Activated T-cell treated with anti-CD3 and anti-CD28 coated beads, Interleukin-2, amount 50 U/mL, for 72 hours (primary cell): ENCODE data around the gene IL18. TPM values are rescaled to one million over a fixed set of nuclear protein-coding genes. Genes with fewer than 3 reads are reported as not detected.

ENCODE experiments used
- ATAC-seq, 2 donors: fragments of 150-1000 bp; cut with Tn5 transposase; replicated peaks in 1 of 2; 2 replicates each; pipeline ENCODE4 v1.10.0; 2021; ENCODE audit warnings: moderate library complexity in 2 of 2, mild to moderate bottlenecking in 1 of 2
- DNase-seq, 2 donors: peaks; one replicate each; pipeline ENCODE4 v3.0.0; 2021 to 2022; ENCODE audit warnings: mixed read lengths in 1 of 2
- H3K27ac Mint-ChIP-seq: one replicate; pipeline ENCODE4 v1.8.0; 2022; ENCODE audit warnings: mild to moderate bottlenecking, moderate library complexity, mixed read lengths
- H3K27me3 Mint-ChIP-seq: one replicate; pipeline ENCODE4 v1.8.0; 2022; ENCODE audit warnings: low read depth, mixed read lengths
- H3K36me3 Mint-ChIP-seq, 2 donors: one replicate each; pipeline ENCODE4 v1.8.0; 2022; ENCODE audit warnings: mixed read lengths in 2 of 2, mild to moderate bottlenecking in 1 of 2; ENCODE audit not compliant: insufficient read depth in 2 of 2
- H3K4me1 Mint-ChIP-seq: one replicate; pipeline ENCODE4 v1.8.0; 2022; ENCODE audit warnings: low read depth, mixed read lengths
- H3K4me3 Mint-ChIP-seq, 2 donors: one replicate each; pipeline ENCODE4 v1.8.0; 2022; ENCODE audit warnings: mild to moderate bottlenecking in 2 of 2, mixed read lengths in 2 of 2, moderate library complexity in 2 of 2
- H3K9me3 Mint-ChIP-seq, 2 donors: one replicate each; pipeline ENCODE4 v1.8.0; 2022; ENCODE audit warnings: mixed read lengths in 2 of 2
- total RNA-seq, 2 donors: library from RNA; stranded (reverse); gene quantifications; one replicate each; pipeline ENCODE4 v1.2.3, GENCODE V29; 2022

The IL18 gene
- total RNA-seq, 2 donors from 2014 or later: 0.35 TPM; not detected in 1

DNA sequence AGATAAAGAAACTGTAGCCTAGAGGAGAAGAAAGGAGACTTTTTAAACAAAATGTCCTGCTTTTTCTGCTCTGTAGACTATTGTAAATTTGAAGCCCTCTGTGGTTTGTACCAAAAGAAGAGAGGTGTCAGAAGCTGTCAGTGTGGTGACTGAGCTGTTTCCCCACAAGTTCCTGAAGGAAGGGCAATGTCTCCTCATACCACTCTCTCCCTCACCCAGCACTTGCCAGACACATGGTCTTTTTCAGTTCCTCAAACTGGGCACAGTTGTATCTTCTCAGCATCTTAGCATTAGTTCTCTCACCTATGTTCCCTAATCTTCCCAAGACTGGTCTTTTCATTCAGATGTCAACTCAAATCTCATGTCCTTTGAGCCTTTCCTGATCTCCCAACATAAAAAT is 15.7 kb upstream of the IL18 start:
- DNase-seq (no peak), ATAC-seq (no peak)
- H3K36me3 Mint-ChIP-seq: no peaks in the 10 kb centered on the region
- peaks cover 11% of the 10 kb centered on the region for H3K4me1 Mint-ChIP-seq
- no peaks in the 10 kb centered on the region for H3K9me3 Mint-ChIP-seq
- H3K4me3 Mint-ChIP-seq: no peak overlapping the region
- peaks cover 57% of the 10 kb centered on the region for H3K27me3 Mint-ChIP-seq
- no peak overlapping the region for H3K27ac Mint-ChIP-seq

- DNase-seq (no peak), ATAC-seq (no peak)
- Mint-ChIP-seq H3K9me3 (no peaks in the 10 kb centered on the region), H3K4me1 (peaks cover 13% of the 10 kb centered on the region), H3K4me3 (no peak overlapping the region), H3K27me3 (peaks cover 60% of the 10 kb centered on the region), H3K36me3 (no peaks in the 10 kb centered on the region), H3K27ac (no peak overlapping the region)
Measured at GRCh38 chr11:112178936-112179335, 15.0 kb upstream of the IL18 start.

GRCh38 chr11:112178428-112178827 is 14.5 kb upstream of the IL18 start:
- Mint-ChIP-seq H3K27ac (no peak overlapping the region), H3K4me1 (peaks cover 13% of the 10 kb centered on the region), H3K27me3 (peaks cover 60% of the 10 kb centered on the region), H3K9me3 (no peaks in the 10 kb centered on the region), H3K36me3 (no peaks in the 10 kb centered on the region), H3K4me3 (no peak overlapping the region)
- ATAC-seq (no peak), DNase-seq (no peak)

- peaks cover 60% of the 10 kb centered on the region for H3K27me3 Mint-ChIP-seq
- no peaks in the 10 kb centered on the region for H3K9me3 Mint-ChIP-seq
- no peak overlapping the region for H3K4me3 Mint-ChIP-seq
- no peak overlapping the region for H3K27ac Mint-ChIP-seq
- ATAC-seq (no peak), DNase-seq (no peak)
- no peaks in the 10 kb centered on the region for H3K36me3 Mint-ChIP-seq
- H3K4me1 Mint-ChIP-seq: peaks cover 13% of the 10 kb centered on the region
Measured at GRCh38 chr11:112177589-112177988, 13.7 kb upstream of the IL18 start.

- Mint-ChIP-seq H3K27me3 (peaks cover 60% of the 10 kb centered on the region), H3K36me3 (no peaks in the 10 kb centered on the region)
Measured at GRCh38 chr11:112176077-112176476, 12.2 kb upstream of the IL18 start.

DNA sequence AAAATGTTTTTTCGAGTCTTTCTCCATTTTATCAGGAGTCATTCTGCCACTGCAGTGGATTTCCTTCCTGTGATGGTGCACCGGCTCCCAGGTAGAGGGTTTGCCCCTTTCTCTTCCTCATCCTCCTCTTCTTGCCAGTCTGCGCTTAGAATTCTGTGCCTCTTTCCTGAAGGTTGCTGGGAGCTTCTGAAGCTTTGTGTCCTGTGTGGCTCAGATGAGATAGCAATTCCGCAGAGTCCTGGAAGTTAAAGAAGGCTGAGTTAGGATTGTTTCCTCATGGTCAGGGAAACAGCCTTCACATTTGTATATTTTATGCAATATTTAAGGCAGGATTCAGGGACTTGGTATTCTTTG is 11.7 kb upstream of the IL18 start:
- DNase-seq: no peak
- no peak for ATAC-seq
- H3K9me3 Mint-ChIP-seq: no peaks in the 10 kb centered on the region
- peaks cover 56% of the 10 kb centered on the region for H3K27me3 Mint-ChIP-seq
- H3K36me3 Mint-ChIP-seq: no peaks in the 10 kb centered on the region
- no peak overlapping the region for H3K27ac Mint-ChIP-seq
- H3K4me1 Mint-ChIP-seq: peaks cover 13% of the 10 kb centered on the region
- H3K4me3 Mint-ChIP-seq: peak overlapping the region; percentile 65 to 71

More at GRCh38 chr11:112176077-112176476, 12.2 kb upstream of the IL18 start:
- Mint-ChIP-seq H3K27ac (no peak overlapping the region), H3K4me1 (peaks cover 13% of the 10 kb centered on the region), H3K4me3 (no peak overlapping the region), H3K9me3 (no peaks in the 10 kb centered on the region)
- DNase-seq (no peak), ATAC-seq (no peak)

- Mint-ChIP-seq H3K4me1 (peaks cover 13% of the 10 kb centered on the region), H3K36me3 (no peaks in the 10 kb centered on the region), H3K27me3 (peaks cover 51% of the 10 kb centered on the region), H3K9me3 (no peaks in the 10 kb centered on the region), H3K27ac (no peak within 1 kb of the TSS), H3K4me3 (peak within 1 kb of the TSS; percentile 65 to 71)
- ATAC-seq: peak; percentile 76 to 83
- peak; percentile 40 to 58 for DNase-seq
Measured at GRCh38 chr11:112174789-112175598, 11.1 kb upstream of the IL18 start, which contains the start of gene BCO2. BCO2 (plus strand) TSS chr11:112175512; CDS start chr11:112175602, 90 bp downstream.

DNA sequence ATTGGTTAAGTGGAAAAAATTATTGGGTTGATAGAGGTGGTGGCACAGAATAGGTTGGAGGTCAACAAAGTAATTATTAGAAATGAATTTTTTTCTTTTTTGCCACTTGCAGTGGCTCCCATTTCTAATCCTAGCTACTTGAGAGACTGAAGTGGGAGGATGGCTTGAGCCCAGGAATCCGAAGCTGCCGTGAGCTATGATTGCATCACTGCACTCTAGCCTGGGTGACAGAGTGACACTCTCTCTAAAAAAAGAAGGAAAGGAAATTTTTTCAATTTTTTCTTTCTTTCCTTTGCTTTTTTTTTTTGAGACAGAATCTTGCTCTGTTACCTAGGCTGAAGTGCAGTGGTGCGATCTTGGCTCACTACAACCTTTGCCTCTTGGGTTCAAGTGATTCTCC is 9.3 kb upstream of the IL18 start:
- DNase-seq (no peak), ATAC-seq (no peak)
- H3K9me3 Mint-ChIP-seq: no peaks in the 10 kb centered on the region
- H3K4me1 Mint-ChIP-seq: peaks cover 13% of the 10 kb centered on the region
- H3K36me3 Mint-ChIP-seq: no peaks in the 10 kb centered on the region
- H3K4me3 Mint-ChIP-seq: no peak overlapping the region
- no peak overlapping the region for H3K27ac Mint-ChIP-seq
- peaks cover 33% of the 10 kb centered on the region for H3K27me3 Mint-ChIP-seq

- Mint-ChIP-seq H3K36me3 (no peaks in the 10 kb centered on the region), H3K4me3 (no peak overlapping the region), H3K27ac (no peak overlapping the region), H3K27me3 (peaks cover 32% of the 10 kb centered on the region), H3K4me1 (peaks cover 13% of the 10 kb centered on the region), H3K9me3 (no peaks in the 10 kb centered on the region)
- no peak for ATAC-seq
- no peak for DNase-seq
Measured at GRCh38 chr11:112172362-112172994, 8.6 kb upstream of the IL18 start.

- Mint-ChIP-seq H3K27ac (no peak within 1 kb of the TSS), H3K27me3 (peaks cover 35% of the 10 kb centered on the region), H3K4me1 (peaks cover 8% of the 10 kb centered on the region), H3K36me3 (no peaks in the 10 kb centered on the region), H3K4me3 (no peak within 1 kb of the TSS), H3K9me3 (no peaks in the 10 kb centered on the region)
- no peak for ATAC-seq
- no peak for DNase-seq
Measured at GRCh38 chr11:112167145-112167544, 3.3 kb upstream of the IL18 start, which contains the start of gene TEX12. TEX12 (plus strand) TSS chr11:112167372; CDS start chr11:112169269, 1,897 bp downstream.

DNA sequence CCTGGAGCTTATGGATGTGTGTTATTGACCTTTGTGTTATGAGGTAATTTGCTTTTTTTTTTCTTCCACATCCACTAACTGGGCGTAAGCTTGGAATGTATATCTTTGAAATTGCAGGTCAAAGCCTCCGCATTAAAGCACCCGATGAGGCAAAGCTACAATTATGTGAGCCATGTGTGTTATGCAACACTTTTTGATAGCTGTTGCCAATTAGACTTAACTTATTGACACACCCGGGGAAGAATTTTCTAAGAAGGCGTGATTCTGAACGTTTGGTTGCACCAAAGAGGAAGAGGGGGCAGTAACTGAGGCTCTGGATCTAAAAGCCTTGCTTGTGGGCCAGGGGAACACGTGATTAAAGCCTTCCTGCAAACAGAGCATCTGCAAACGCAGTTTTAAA is 2.7 kb upstream of the IL18 start:
- H3K27me3 Mint-ChIP-seq: peaks cover 39% of the 10 kb centered on the region
- DNase-seq (no peak), ATAC-seq (no peak)
- no peak overlapping the region for H3K27ac Mint-ChIP-seq
- H3K36me3 Mint-ChIP-seq: no peaks in the 10 kb centered on the region
- H3K4me1 Mint-ChIP-seq: peaks cover 8% of the 10 kb centered on the region
- no peak overlapping the region for H3K4me3 Mint-ChIP-seq
- H3K9me3 Mint-ChIP-seq: no peaks in the 10 kb centered on the region

GRCh38 chr11:112165049-112165448 is 1.2 kb upstream of the IL18 start:
- ATAC-seq: no peak
- H3K9me3 Mint-ChIP-seq: no peaks in the 10 kb centered on the region
- DNase-seq: no peak
- H3K27ac Mint-ChIP-seq: no peak overlapping the region
- H3K4me1 Mint-ChIP-seq: peaks cover 8% of the 10 kb centered on the region
- no peak overlapping the region for H3K4me3 Mint-ChIP-seq
- peaks cover 50% of the 10 kb centered on the region for H3K27me3 Mint-ChIP-seq
- no peaks in the 10 kb centered on the region for H3K36me3 Mint-ChIP-seq

DNA sequence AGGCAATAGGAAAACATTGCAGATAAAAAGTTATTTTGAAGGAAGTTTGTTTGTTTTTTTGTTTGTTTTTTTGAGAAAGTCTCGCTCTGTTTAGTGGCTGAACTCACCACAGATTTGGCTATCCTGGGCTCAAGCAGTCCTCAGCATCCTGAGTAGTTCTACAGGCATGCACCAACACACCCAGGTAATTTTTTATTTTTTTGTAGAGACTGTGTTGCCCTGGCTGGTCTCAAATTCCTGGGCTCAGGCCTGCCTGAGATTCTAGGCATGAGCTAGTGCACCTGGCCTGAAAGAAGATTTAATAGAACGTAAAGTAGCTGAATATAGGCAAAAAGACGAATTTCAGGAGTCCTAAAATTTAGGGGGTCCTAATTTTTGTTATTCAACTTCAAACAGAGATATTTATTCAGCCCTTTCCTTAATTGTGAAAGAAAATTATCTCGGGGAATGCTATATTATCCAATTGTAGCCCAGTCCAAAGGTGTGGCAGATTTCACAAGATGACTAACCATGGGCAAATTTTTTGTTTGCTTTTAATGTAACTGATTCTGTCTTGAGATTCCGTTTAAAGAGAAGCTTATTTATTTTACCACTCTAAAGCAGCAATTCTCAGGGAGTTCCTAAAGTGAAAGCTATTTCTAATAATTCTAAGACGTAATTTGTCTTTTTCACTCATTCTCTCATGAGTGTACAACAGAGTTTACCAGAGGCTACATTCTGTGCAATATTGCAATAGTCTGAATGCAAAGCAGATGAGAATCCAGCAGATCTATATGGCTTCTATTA is 940 bp downstream of the IL18 start:
- H3K4me3 Mint-ChIP-seq: no peak overlapping the region
- no peak overlapping the region for H3K27ac Mint-ChIP-seq
- H3K36me3 Mint-ChIP-seq: no peaks in the 10 kb centered on the region
- H3K9me3 Mint-ChIP-seq: no peaks in the 10 kb centered on the region
- peaks cover 8% of the 10 kb centered on the region for H3K4me1 Mint-ChIP-seq
- ATAC-seq: no peak
- H3K27me3 Mint-ChIP-seq: peaks cover 50% of the 10 kb centered on the region
- DNase-seq: no peak
